Muscle layer of duodenum (tissue), 2 donors: ENCODE data around the gene AMT.

ENCODE experiments used
- H3K27ac ChIP-seq: one replicate; pipeline ENCODE4 v1.7.0; 2013; ENCODE audit warnings: mild to moderate bottlenecking, low read length
- H3K27me3 ChIP-seq: one replicate; pipeline ENCODE4 v1.7.0; 2013; ENCODE audit warnings: low read depth, mild to moderate bottlenecking, control low read depth, low read length
- H3K36me3 ChIP-seq, 2 donors: one replicate each; pipeline ENCODE4 v1.7.0; 2013; ENCODE audit warnings: low read length in 2 of 2, control low read depth in 1 of 2, mild to moderate bottlenecking in 1 of 2; ENCODE audit not compliant: insufficient read depth in 2 of 2, control insufficient read depth in 1 of 2
- H3K4me1 ChIP-seq, 2 donors: one replicate each; pipeline ENCODE4 v1.7.0; 2013; ENCODE audit warnings: low read length in 2 of 2, mild to moderate bottlenecking in 2 of 2, control low read depth in 1 of 2, moderate library complexity in 1 of 2; ENCODE audit not compliant: insufficient read depth in 2 of 2, control insufficient read depth in 1 of 2
- H3K4me3 ChIP-seq, 2 donors: one replicate each; pipeline ENCODE4 v1.7.0; 2013; ENCODE audit warnings: low read length in 2 of 2, low read depth in 1 of 2, mild to moderate bottlenecking in 1 of 2
- H3K9me3 ChIP-seq, 2 donors: one replicate each; pipeline ENCODE4 v1.7.0; 2013; ENCODE audit warnings: low read length in 2 of 2, control low read depth in 1 of 2, mild to moderate bottlenecking in 1 of 2; ENCODE audit not compliant: control insufficient read depth in 1 of 2
- donor health status: healthy.

Gene AMT

GRCh38 chr3:49422379-49423248, at the start of gene AMT:
Gene AMT (minus strand): TSS chr3:49422473. CDS start chr3:49422450, 23 bp downstream.
- peak within 1 kb of the TSS; percentile 63 to 69 for H3K4me3 ChIP-seq
- H3K4me1 ChIP-seq: peaks cover 12 to 19% of the 10 kb centered on the region in 2 donors
- H3K36me3 ChIP-seq: peaks cover 9 to 36% of the 10 kb centered on the region in 2 donors
- peak within 1 kb of the TSS; percentile 60 for H3K27ac ChIP-seq
- no peaks in the 10 kb centered on the region for H3K9me3 ChIP-seq
- no peaks in the 10 kb centered on the region for H3K27me3 ChIP-seq

GRCh38 chr3:49470714-49471420, 48.6 kb upstream of the AMT start:
- peaks cover 21 to 23% of the 10 kb centered on the region in 2 donors for H3K4me1 ChIP-seq

DNA sequence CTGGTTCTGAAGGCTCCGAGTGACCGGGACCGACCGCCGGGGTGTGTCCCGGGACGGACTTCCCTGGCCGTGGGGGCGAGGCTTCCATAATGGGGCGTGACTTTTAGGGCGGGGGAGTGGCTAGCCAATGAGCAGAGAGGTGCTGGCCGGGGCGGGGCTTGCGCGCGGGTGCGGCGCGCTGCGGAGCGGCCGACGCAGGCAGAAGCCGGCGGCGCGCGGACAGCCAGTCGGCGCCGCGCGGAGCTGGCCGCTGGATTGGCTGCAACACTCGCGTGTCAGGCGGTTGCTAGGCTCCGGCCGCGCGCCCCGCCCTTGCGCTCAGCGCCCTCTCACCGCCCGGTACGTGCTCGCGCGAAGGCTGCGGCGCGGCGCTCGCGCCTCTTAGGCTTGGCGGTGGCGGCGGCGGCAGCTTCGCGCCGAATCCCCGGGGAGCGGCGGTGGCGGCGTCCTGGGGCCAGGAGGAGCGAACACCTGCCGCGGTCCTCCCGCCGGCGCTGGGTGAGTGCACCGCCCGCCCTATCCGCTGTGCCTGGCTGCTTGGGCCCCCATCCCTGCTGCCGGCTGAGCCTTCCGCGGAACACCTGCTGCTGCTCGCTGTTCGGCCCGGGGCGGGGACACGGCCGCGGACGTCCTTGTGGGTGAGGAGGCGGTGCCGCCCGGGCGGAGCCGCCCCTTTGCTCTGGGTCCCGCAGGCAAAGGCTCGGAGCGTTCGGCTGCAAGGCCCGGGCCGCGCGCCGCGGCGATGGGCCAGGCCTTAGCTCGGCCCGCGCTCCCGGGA, 47.9 kb upstream of the AMT start, which contains the start of gene DAG1:
DAG1 (plus strand) TSS at position 332 of the 778 bp plus-strand sequence. CDS start 40,268 bp downstream, outside the sequence.
- H3K36me3 ChIP-seq: peaks cover 0 to 4% of the 10 kb centered on the region in 2 donors
- H3K4me3 ChIP-seq: peak within 1 kb of the TSS; percentile 85 to 94
- no peaks in the 10 kb centered on the region for H3K27me3 ChIP-seq
- peaks cover 21 to 23% of the 10 kb centered on the region in 2 donors for H3K4me1 ChIP-seq
- peak within 1 kb of the TSS; percentile 99 for H3K27ac ChIP-seq
- no peaks in the 10 kb centered on the region for H3K9me3 ChIP-seq

More at GRCh38 chr3:49470714-49471420, 48.6 kb upstream of the AMT start:
- Histone ChIP-seq H3K4me3 (peak overlapping the region; percentile 85 to 94), H3K27ac (peak overlapping the region; percentile 98), H3K27me3 (no peaks in the 10 kb centered on the region), H3K36me3 (peaks cover 0 to 4% of the 10 kb centered on the region in 2 donors), H3K9me3 (no peaks in the 10 kb centered on the region)

DNA sequence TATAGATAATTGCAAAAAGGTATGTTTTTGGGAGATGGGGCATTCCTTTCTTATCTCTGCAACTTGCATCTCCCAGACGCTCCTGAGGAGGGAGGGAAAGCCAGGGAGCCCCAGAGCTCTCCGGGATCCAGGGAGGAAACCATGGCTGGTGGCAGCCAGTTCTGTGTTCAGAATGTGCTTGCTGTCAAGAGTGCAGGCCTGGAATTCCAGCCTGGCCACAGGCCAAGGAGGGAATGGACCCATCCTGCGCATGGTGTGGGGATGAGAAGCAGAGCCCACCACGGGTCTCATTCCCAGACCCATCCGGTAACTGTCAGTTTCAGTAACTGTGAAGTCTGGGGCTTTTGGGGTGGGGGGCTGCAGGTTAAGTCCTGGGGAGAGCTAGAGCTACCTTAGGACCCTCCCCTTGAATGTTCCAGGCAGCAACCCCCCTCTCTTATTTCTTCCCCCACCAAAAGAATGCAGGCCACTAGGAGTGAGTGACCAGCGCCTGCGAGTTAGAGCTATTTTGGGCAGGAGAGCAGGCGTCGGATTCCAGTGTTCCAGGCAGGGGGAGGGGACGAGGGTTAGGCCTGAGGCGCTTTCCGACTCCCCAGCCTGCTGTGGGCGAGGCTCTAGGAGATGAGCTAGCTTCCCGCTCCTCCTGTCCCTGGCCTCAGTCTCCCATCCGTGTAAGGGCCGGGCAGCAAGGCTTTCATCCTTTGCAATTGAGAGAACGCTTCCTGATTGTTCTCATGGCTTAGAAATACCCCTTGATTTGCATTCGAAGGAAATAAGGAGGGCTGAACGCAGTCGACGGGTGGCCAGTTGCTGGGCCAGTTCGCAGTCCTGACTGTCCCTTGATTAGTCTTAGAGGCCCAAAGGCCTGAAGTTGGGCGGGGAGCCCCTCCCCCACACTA, 47.0 kb upstream of the AMT start:
- Histone ChIP-seq H3K4me3 (peak overlapping the region; percentile 76 to 85), H3K27ac (peak overlapping the region; percentile 99), H3K9me3 (no peaks in the 10 kb centered on the region), H3K36me3 (peaks cover 0 to 4% of the 10 kb centered on the region in 2 donors), H3K4me1 (peaks cover 21 to 23% of the 10 kb centered on the region in 2 donors), H3K27me3 (no peaks in the 10 kb centered on the region)

GRCh38 chr3:49466085-49466484, 43.8 kb upstream of the AMT start:
- Histone ChIP-seq H3K4me1 (peaks cover 9 to 14% of the 10 kb centered on the region in 2 donors), H3K27me3 (no peaks in the 10 kb centered on the region), H3K36me3 (peaks cover 0 to 4% of the 10 kb centered on the region in 2 donors), H3K4me3 (no peak overlapping the region), H3K27ac (peak overlapping the region; percentile 83), H3K9me3 (no peaks in the 10 kb centered on the region)

GRCh38 chr3:49465270-49466034, 43.2 kb upstream of the AMT start:
- H3K4me3 ChIP-seq: no peak overlapping the region

GRCh38 chr3:49462222-49462621, 39.9 kb upstream of the AMT start:
- Histone ChIP-seq H3K36me3 (no peaks in the 10 kb centered on the region), H3K4me1 (peaks cover 0 to 5% of the 10 kb centered on the region in 2 donors), H3K27me3 (no peaks in the 10 kb centered on the region), H3K27ac (no peak overlapping the region), H3K4me3 (no peak overlapping the region), H3K9me3 (no peaks in the 10 kb centered on the region)

More at GRCh38 chr3:49465270-49466034, 43.2 kb upstream of the AMT start:
- Histone ChIP-seq H3K27ac (peak overlapping the region; percentile 83), H3K9me3 (no peaks in the 10 kb centered on the region), H3K4me1 (peaks cover 8 to 14% of the 10 kb centered on the region in 2 donors), H3K27me3 (no peaks in the 10 kb centered on the region), H3K36me3 (peaks cover 0 to 4% of the 10 kb centered on the region in 2 donors)

- Histone ChIP-seq H3K36me3 (no peaks in the 10 kb centered on the region), H3K27ac (no peak overlapping the region), H3K4me1 (peaks cover 0 to 5% of the 10 kb centered on the region in 2 donors), H3K9me3 (no peaks in the 10 kb centered on the region), H3K27me3 (no peaks in the 10 kb centered on the region), H3K4me3 (no peak overlapping the region)
These were observed 39.3 kb upstream of the AMT start for GRCh38 chr3:49461443-49462171.

DNA sequence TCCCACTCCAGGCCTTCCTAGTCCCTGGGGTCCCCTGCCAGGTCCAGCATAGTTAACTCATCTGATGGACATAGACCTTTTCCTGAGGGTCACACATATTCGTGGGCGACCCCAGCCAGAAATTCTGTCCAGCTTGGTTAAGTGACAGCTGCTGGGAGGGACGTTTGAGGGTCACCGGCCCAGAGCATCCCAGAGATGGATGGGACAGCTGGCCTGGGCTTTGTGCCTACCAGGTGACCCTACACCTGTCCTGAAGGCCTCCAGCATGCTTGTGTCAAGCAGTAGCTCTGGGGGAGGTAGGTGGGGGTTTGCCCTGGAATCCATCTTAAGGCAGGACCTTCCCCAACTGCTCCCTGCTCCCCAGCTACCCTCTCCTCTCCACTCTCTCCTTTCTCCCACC, 38.7 kb upstream of the AMT start:
- H3K27ac ChIP-seq: no peak overlapping the region
- H3K27me3 ChIP-seq: no peaks in the 10 kb centered on the region
- peaks cover 0 to 5% of the 10 kb centered on the region in 2 donors for H3K4me1 ChIP-seq
- H3K4me3 ChIP-seq: no peak overlapping the region
- H3K36me3 ChIP-seq: no peaks in the 10 kb centered on the region
- H3K9me3 ChIP-seq: no peaks in the 10 kb centered on the region
